ENCODE data around the gene ARHGEF10L.

The ARHGEF10L gene

DNA sequence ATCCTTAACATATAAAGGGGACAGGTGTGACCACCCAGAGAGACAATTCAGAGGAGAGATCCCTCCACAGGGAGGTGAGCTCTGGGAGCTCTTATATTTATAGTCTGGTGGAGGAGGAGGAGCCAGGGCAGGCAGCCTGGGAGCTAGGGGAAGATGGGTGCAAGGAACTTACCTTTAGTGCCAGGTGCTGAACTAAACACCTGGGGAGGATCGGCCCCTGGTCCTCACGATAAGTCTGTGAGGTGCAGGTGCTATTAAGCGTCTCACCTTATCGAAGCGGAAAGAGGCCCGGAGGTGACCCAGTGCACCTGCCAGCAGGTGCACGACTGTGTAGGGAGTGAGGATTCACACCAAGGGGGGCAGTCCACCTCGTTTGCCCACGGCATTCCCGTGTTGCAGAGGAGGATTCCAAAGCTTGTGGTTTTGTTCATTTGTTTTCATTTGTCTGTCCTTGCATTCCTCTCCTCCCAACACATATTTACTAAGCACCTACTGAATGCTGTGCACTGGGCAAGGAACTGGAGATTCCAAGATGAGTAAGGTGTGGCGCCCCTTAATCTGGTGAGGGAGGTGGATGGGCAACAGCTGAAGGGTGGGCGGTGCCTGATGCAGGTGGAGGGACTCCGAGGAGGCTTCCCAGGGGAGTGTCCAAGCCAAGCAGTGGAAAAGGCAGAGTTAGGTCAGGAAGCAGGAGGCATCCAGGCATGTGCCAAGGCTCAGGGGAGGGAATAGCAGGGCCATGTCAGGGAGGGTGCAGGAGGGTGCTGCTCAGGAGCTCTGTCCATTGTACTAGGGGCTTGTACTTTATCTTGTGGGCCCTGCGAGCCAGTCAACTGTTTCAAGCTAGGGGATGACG is 11.5 kb downstream of the ARHGEF10L start:
- no peak for DNase-seq

DNA sequence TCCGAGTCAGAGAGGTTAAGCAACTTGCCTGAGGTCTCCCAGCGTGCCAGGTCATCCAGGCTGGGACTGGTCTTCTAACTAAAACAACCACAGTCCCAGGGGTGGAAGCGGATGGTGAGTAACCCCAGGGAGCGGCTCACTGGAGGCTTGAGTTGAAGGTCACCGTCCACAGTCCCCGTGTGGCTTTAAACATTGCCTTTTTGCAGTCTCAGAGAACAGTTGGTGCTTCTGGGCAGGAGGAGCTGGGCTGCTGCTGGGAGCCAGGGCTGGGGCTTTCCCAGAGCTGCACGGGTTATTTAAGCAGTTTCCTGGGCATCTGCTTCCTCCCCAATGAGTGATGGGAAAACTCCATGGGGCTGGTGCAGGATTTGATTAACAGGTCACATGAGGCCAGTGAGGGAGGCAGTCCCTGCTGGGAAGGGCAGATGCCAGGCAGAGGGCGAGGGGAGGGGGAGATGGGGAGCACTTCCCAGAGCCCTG is 12.3 kb downstream of the ARHGEF10L start:
- DNase-seq = peak in 3 of 14 donors; percentile 22 to 90 (median 59)

DNA sequence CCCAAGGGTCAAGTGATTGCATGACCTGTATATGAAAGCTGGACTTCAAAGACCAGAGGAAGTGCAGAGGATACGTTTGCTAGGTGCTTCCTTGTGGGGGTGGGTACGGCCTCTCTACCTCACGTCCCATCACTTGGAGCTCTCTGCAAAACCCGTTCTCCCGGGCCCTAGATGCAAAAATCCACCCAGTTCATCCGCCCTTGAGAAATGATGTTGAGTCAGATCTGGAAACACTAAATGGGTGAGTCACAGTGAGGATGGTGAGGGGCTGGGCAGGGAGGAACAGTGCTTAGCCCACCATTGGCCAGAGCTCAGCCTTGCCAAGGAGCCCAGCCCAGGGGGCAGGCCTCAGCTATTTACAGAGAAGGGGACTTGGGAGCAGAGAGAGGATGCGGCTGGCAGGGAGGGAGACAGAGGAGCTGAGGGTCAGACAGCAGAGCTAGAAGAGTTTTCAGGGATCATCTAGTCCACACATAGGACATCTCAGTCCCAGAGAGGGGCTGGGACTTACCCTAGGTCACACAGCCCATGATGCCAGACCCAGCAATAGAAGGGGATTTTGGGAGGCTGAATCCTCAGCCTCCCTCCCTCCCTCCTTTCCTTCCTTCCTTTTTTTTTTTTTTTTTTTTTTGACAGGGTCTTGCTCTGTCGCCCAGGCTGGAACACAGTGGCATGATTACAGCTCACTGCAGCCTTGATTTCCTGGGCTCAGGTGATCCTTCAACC is 14.6 kb downstream of the ARHGEF10L start:
- DNase-seq = peak in 1 of 14 donors; percentile 47

DNA sequence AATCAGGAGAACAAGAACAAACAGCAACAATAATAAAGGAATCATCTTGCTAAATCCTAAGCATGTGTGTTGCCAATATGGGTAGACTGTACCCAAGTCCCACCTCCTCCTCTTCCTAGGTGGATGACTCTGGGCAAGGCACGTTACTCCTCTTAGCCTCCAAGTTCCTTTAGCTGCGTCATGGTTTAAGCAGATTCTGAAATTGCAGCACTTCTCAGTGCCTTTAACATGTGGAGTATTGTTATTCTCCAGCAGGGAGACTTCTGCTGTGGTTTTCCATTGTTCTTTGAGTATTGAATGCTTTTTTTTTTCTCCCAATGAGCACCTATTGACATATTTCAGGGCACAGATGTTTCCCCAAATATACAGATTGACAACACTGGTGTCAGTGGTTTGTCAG is 15.5 kb downstream of the ARHGEF10L start:
- DNase-seq = no peak

DNA sequence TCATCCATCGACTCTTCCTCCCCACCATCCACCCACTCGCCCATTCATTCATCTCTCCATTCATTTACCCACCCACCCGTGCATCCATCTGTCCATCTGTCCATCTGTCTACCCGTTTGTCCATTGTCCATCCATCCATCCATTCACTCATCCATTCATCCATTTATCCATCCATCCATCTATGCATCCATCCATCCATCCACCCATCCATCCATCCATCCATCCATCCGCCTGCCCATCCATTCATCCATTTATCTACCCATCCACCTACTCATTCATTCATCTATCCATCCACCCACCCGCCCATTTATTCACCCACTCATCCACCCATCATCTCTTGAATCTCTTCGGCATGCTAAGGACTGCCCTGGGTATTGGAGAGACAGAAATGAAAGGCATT is 18.5 kb downstream of the ARHGEF10L start:
- no peak for DNase-seq

DNA sequence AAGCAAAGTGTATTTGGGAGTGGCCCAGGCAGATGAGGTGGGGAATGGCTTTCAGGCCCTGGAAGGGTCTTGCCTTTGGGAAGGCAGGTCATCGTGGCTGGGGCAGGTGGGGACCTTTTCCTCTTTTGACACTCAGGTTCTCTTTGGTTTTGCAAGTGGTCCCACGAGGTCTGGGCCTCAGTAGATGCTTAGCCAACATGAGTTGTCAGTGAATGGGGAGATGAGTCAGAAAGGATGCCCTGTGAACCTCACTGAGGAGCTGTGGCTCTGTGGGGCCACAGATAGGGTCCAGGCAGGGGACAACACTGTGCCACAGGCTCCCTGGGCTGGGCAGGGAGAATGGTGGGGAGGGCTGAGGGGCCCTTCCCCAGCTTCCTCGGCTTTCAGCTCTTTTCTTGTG is 19.0 kb downstream of the ARHGEF10L start:
- no peak for DNase-seq

DNA sequence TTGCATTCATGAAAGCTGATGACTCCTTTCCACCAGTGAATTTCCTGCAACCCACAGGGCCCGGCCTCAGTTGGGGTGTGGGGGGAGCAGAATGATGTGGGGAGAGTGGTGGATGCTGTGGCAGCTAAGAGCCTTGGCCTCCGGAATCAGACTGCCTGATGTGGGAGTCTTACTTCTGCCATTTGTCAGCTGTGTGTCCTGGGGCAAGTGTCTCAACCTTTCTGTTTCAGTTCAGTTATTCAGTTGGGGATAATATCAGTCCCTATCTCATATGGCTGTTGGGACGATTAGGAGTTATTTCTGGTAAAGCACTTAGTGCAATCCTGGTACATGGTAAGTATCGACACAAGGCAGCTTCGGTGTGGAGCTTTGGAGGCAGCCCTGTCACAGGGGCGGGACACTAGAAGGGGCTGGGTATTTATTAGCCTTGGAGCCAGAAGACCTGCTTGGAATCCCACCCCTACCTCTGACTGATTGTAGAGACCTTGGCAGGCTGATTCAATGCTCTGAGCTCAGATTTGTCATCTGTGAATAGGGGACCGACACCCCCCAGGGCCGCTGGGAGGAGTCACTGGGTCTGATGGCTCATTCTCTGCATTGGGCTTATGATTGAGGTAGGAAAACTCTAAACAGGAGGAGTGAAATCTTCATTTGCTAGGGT is 19.6 kb downstream of the ARHGEF10L start:
- DNase-seq = no peak

DNA sequence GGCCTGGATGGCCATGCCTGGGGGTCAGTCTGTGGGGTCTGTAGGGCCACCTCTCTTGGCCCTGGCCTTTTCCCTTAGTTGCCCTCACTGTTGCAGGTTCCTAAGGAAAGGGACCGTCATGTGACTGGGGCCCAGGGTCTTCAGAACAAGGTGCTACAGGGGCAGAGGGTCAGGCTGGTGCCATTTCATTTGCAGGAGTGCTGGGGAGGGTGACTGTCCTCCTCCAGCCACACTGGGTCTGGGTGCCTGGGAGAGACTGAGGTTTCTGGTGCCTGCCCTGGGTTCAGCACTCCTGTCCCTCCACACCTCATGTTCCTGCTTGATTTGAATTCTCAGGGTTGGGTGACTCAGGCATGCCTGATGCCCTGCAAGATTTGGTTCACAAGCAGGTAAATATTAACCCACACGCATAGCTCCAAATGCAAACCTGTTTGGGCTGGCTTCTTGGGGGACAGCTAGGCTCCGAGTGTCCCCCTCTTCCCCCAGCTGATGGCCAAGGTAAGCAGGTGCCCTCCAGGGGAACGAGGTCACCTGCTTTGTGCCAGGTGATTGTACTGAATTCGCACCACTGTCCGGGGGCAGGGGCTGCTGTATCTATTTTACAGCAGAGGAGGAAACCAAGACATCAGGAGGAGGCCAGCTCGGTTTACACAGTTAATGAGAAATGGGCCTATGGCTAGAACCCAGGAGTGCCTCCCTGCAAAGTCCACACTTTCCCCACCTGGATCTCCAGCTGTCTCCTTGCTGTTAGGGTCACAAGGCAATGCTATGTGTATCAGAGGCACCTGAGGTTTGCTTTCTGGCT is 20.3 kb downstream of the ARHGEF10L start:
- DNase-seq = no peak

DNA sequence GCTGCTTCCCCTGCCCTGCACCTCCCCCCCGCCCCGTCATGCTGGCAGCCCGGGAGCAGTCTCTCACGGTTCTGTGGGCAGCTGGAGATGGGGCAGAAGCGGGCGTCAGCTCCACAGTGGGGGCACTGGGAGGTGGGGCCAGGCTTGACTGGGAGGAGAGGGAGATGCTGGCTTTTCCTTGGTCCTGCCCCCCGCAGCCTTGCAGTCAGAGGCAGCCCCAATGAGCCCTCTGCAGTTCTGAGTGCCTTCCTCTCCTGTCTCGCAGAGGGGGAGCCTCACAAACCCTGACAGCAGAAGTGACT is 21.7 kb downstream of the ARHGEF10L start:
- DNase-seq = peak in 6 of 14 donors; percentile 58 to 80 (median 72)

DNA sequence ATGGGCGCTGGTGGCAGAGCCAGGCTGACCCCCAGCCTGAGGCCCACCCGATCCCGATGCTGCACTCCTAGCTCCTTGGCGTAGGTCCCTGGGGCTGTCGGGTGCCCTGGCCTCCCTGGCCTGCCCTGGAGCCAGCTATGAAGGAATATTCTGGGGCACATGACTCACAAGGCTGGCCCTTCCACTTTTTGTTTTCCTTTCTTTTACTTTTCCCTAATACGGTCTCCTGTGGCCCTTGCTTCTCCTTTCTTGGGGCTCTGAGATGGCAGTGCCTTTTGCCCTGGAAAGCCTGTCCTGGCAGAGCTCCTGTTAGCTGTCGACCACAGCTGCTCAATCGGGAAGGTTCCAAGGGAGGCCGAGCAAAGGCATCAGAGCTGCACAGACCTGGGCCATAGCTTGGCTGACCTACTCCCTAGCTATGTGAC is 22.1 kb downstream of the ARHGEF10L start:
- peak in 9 of 14 donors; percentile 50 to 80 (median 65) for DNase-seq

DNA sequence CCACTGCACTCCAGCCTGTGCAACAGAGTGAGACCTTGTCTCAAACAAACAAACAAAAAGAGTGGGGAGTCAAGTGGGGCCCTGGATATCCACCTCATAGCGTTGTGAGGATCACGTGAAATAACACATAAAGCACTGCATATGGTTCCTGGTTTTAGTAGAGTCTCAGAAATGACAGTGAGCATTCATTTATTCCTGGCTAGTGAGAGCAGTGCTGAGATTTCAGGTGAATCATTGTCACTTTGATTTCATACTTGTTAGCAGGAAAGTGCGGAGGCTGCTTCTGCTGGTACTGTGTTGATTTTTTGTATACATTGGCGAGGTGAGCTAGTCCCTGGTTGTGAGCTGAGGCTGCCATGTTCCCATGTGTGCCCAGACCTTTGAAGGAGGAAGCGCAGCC is 22.9 kb downstream of the ARHGEF10L start:
- DNase-seq = no peak

DNA sequence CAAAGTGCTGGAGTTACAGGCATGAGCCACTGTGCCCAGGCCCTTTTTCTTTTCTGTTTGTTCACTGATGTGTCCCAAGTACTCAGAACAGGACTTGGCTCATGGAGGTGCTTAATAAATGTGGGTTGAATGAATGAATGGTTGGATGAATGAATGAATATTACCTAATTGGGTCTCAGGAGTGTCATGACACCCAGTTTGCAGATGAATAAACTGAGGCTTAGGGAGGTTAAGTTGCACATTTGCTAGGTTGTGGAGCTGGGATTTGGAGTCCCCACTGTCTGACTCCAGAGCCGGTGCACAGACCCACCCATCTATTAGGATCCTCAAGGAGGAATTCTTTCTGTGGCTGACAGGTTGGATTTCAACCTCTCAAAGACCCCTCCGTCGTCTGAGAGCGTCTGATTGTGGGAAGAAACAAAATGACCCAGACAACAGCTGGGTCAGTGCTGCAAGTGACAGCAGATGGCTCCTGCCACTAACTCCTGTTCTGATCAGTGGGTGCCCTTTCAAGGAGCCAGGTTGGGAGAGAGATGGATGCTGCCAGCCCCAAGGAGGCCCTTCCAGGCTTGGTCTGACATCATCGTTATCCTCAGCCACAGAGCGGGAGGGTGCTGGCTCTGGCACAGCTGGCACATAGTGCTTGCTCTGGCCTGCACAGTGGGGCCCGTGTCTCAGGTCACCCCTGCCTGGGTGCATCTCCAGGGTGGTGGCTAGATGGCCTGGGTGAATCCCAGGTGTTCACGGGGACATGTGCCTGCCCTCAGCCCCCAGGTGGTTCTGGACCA is 24.2 kb downstream of the ARHGEF10L start:
- DNase-seq = peak in 6 of 14 donors; percentile 14 to 59 (median 34)

DNA sequence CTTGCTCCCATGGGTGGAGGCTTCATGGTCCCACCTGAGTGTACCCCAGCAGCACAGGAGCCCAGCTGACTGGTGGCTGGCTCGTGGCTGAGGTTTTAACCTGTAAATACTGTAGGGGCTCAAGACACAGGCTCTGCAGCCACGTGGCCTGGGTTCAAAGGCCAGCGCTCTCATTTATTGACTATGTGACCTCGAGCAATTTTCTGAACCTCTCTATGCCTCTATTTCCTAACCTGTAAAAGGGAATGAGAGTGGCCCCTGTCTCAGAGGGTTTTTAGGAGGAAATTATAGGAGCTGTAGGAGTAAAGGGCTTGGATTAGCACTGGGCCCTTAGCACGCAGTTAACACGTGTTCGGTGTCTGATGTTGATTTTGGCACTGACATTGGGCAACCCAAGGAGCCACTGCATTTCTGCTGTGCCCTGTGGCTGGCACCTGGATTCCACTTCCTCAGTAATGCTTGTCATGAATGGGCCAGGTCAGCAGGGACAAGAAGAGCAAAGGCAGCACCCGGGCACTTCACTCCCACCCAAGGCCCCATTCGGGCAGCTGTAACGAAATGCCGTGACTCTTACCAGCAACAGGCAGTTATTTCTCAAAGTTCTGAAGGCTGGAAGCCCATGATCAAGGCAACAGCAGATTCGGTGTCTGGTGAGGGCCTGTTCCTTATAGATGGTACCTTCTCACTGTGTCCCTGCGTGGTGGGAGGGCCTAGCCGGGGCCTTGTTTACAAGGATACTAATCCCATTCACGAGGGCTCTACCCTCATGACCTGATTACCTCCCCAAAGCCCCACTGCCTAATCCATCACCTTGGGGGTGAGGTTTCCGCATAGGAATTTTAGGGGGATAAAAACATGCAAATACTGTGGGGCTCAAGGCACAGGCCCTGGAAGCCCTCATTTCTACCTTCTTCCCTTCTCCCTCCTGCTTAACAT is 25.2 kb downstream of the ARHGEF10L start:
- no peak for DNase-seq

DNA sequence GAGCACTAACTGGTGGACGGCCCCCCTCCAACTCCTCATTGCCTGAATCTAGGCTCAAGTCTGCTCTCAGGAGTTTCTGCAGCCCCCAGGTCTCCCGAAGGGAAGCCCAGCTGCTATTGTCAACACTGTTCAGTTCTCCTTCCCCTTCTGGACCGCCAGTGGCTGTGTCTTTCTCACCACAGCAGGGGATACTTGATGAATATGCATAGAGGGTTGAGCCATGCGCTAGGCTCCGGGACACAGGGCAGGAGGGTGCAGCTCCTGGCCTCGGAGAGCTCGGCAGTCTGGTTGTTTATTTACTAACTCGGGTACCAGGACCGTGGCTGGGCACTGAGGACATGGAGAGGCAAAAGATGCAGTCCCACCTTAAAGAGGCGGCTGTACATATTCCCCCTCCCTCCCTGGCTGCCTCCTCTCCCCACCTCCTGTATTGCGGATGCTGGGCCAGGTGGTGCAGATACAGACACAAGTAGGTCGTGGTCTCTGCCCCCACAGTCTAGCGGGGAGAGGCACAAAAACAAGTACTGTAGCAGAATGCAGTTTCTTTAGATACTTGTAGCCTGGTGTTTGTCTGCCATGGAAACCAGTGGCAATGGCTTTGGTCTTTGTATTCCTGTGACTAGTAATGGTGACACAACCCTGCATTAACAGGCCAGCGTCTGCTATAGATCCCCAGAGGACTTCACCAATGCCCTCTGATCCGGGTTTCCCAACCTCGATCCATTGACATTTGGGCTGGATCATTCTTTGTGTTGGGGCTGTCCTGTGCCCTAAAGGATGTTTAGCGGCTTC is 26.2 kb downstream of the ARHGEF10L start:
- DNase-seq = peak in 6 of 14 donors; percentile 17 to 49 (median 28)

DNA sequence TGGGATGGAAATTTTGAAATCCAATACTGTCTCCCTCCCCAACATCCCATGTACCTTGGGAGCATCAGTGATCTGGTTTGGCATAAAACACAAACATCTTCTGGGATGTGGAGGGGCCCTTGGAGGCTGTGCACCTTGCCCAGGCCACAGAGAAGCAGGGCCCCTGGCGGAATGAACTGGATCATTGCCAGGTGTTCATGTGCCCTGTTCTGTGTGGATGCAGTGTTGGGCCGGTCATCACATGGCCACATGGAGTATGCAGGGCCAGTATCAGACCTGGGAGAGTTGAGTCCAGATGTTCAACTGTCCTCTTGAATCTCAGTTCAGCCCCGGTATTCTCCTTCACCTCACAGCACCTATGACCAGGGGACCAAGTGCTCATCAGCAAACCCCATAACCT is 26.9 kb downstream of the ARHGEF10L start:
- peak in 1 of 14 donors; percentile 15 for DNase-seq

DNA sequence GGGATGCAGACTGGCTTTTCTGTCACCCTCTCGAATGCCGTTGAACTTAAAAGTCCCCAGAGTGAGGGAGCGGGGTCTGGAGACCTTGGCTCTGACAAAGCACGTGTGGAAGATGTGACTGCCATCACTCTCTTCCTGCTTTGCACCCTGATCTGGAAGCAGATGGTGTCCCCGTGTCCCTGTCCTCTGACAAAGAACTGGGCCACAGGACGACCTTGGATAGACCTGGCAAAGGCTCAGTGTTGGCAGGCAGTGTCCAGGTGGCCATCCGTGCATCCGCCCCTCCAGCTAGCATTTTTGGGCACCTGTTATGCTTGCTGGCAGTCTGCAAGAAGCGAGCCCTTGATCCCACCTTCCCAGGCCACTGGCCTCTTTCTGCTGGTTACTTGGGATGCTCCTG is 27.4 kb downstream of the ARHGEF10L start:
- DNase-seq = peak in 1 of 14 donors; percentile 86

DNA sequence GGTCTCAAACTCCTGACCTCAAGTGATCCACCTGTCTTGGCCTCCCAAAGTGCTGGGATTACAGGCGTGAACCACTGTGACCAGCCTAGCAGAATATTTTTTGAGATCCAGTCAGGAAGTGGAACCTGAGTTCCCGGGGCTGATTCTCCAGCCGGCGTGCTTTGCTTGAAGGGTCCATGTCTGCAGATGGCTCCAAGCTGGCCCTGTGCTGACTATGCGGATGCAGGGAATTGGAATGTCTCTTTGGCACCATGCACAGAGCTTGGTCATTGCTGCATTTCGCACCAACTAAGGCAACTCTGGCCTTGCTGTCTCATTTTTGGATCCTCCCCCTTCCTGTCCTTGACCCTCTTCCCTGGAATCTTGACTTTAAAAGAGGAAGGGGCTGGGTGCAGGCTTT is 28.1 kb downstream of the ARHGEF10L start:
- no peak for DNase-seq

DNA sequence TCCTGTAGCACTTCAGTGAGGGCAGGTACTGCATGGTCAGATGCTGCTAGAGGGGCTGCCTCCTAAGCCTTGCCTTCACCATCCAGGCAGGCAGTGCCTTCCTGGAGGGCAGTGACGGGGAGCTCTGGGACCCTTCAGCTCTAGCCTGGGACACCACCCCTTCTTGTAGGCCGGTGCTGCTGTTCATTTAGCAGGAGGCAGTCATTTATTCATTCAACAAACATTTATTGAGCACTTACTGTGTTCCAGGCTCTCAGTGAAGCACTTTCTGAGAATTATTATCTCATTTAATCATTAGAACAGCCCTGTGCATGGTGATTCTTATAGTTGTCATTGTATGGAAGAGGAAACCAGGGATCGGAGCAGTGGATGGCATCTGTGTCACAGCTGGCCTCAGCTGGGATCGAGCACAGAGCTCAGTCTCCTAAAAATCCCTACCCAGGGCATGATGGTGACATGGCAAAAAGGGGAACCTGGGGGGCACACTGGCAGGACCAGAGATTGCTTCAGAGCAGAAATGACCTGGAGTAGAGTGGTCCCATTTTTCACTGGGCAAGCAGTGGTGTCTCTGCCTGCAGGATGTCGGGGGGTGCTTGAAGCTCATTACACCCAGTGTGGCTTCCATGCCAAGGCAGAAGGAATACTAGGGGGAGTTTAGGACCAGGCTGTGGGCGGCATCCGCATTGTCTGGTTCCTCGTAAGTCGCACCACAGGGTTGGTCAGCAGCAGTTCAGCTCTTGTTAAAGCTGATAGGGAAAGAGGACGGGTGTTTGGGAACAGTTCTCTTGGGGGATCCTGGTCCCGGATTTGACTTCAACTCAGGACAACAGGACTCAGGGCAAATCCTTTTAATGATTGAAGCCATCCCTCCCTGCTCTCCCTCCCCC is 28.8 kb downstream of the ARHGEF10L start:
- no peak for DNase-seq
